Stimulated activated CD8-positive, alpha-beta memory T cell treated with anti-CD3 and anti-CD28 coated beads, Interleukin-15, amount 100 ng/mL, for 48 hours (primary cell): ENCODE results near the gene LRPAP1.
"Not testable (repeated sequence)": the region's sequence is repeated elsewhere in the genome, so short reads cannot be mapped to it uniquely, and the experiment has no call there.

Experiments
- DNase-seq, 2 donors: peaks; one replicate each; pipeline ENCODE4 v3.0.0-alpha.2; 2020; ENCODE audit warnings: low read depth in 2 of 2

Gene LRPAP1

DNA sequence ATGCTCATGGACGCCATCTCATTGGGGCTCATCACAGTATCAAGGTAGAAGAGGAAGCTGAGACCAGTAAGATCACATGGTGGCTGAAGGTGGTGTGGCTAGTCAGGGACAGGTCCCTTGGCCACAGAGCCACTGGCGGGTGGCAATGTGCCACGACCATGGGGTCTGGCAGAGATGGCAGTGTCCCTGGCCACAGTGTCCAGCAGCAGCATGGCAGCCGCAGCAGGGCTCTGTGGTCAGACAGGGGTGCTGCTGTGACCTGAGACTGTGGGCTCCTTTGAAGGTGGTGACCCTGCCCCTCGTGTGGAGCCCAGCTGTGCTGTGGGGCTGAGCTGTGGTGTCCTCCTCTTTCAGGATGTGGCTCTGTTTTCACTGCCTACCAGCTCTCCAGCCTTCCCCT lies 71.3 kb downstream of the LRPAP1 start:
- no peak for DNase-seq

GRCh38 chr4:3459156-3459555 lies 73.1 kb downstream of the LRPAP1 start:
- not testable (repeated sequence) for DNase-seq

GRCh38 chr4:3458371-3458770 lies 73.9 kb downstream of the LRPAP1 start:
- DNase-seq, result no peak

GRCh38 chr4:3455596-3455995 lies 76.6 kb downstream of the LRPAP1 start:
- not testable (repeated sequence) for DNase-seq
